Keratinocyte (primary cell): ENCODE data around the gene ARMH1. TPM values are rescaled to one million over a fixed set of nuclear protein-coding genes. Genes with fewer than 3 reads are reported as not detected.

Source experiments
- DNase-seq: peaks from one replicate; pipeline ENCODE4 v3.0.0-alpha.2; 2011; ENCODE audit warnings: low read depth, missing footprints, low spot score
- FAIRE-seq: peaks from 2 replicates; lab custom pipeline; 2011; peaks lifted over from hg19 to GRCh38; lab: Jason Lieb, UNC
- H2AFZ ChIP-seq: 2 replicates; pipeline ENCODE4 v1.6.0; 2012; ENCODE audit warnings: low read length, control low read depth, inconsistent platforms; ENCODE audit not compliant: control insufficient read depth
- H3K27ac ChIP-seq: 2 replicates; pipeline ENCODE4 v1.5.1; 2011; ENCODE audit warnings: low read length; ENCODE audit not compliant: control insufficient read depth, insufficient read depth
- H3K27me3 ChIP-seq: 3 replicates; pipeline ENCODE4 v1.6.0; 2011; ENCODE audit warnings: low read length; ENCODE audit not compliant: control insufficient read depth, insufficient read depth; ENCODE audit errors: extremely low read depth
- H3K36me3 ChIP-seq, 2 experiments: 2 replicates in 1 of 2; 3 replicates in 1 of 2; pipeline ENCODE4 v1.5.1; 2011; ENCODE audit warnings: low read length in 2 of 2, mild to moderate bottlenecking in 1 of 2; ENCODE audit not compliant: control insufficient read depth in 2 of 2, insufficient read depth in 2 of 2; ENCODE audit errors: extremely low read depth in 1 of 2
- H3K4me1 ChIP-seq: 3 replicates; pipeline ENCODE4 v1.5.1; 2011; ENCODE audit warnings: low read length; ENCODE audit not compliant: control insufficient read depth, insufficient read depth; ENCODE audit errors: extremely low read depth
- H3K4me2 ChIP-seq: 3 replicates; pipeline ENCODE4 v1.6.0; 2011; ENCODE audit warnings: low read depth, low read length; ENCODE audit not compliant: control insufficient read depth, insufficient read depth; ENCODE audit errors: extremely low read depth
- H3K4me3 ChIP-seq, 3 experiments: fragments of 200-600 bp in 1 of 3; sonication (generic) in 1 of 3; 2 replicates in 2 of 3; 3 replicates in 1 of 3; pipeline ENCODE4 v1.5.1; 2011 to 2016; ENCODE audit warnings: low read length in 3 of 3, mild to moderate bottlenecking in 3 of 3, control low read depth in 2 of 3, inconsistent platforms in 1 of 3, low read depth in 1 of 3, mixed read lengths in 1 of 3, mixed run types in 1 of 3, moderate library complexity in 1 of 3; ENCODE audit not compliant: control insufficient read depth in 2 of 3, insufficient read depth in 2 of 3; ENCODE audit errors: extremely low read depth in 1 of 3
- H3K79me2 ChIP-seq: 2 replicates; pipeline ENCODE4 v1.6.0; 2012; ENCODE audit warnings: low read length; ENCODE audit not compliant: control insufficient read depth, insufficient read depth
- H3K9ac ChIP-seq: 3 replicates; pipeline ENCODE4 v1.6.0; 2011; ENCODE audit warnings: low read length; ENCODE audit not compliant: control insufficient read depth, insufficient read depth; ENCODE audit errors: extremely low read depth
- H3K9me1 ChIP-seq: 3 replicates; pipeline ENCODE4 v1.6.0; 2011; ENCODE audit warnings: low read length; ENCODE audit not compliant: control insufficient read depth, insufficient read depth; ENCODE audit errors: extremely low read depth
- H3K9me3 ChIP-seq: 2 replicates; pipeline ENCODE4 v1.5.1; 2012; ENCODE audit warnings: low read depth, low read length; ENCODE audit not compliant: control insufficient read depth
- H4K20me1 ChIP-seq: 3 replicates; pipeline ENCODE4 v1.6.0; 2011; ENCODE audit warnings: low read length; ENCODE audit not compliant: control insufficient read depth, insufficient read depth; ENCODE audit errors: extremely low read depth
- EZH2 ChIP-seq: IDR thresholded peaks from one replicate; pipeline ENCODE4 v1.6.1; 2012; ENCODE audit warnings: inconsistent platforms, mild to moderate bottlenecking, low read length, moderate library complexity
- dilution Hi-C: fragments of 300-500 bp; cut with MboI; formaldehyde crosslinking; loops from one replicate; pipeline ENCODE4 v1.7.0; 2020; ENCODE audit warnings: low sequenced_read_pairs; ENCODE audit not compliant: extremely low pct_ligation_motif_present
- polyA plus RNA-seq, 5 experiments: library from polyadenylated mRNA; depleted of rRNA in 3 of 5; stranded (reverse) in 3 of 5; stranded (forward) in 1 of 5; unstranded in 1 of 5; fragments of >200 nt; gene quantifications; 1 replicate in 1 of 5; 2 replicates in 3 of 5; 3 replicates in 1 of 5; pipeline versions ENCODE4 v1.2.1 to v1.2.3, GENCODE V29; 2011 to 2012; ENCODE audit warnings: missing spikeins in 2 of 5, low read depth in 1 of 5, low replicate concordance in 1 of 5
- TF ChIP-seq, protein P1 (sequence below), 3 experiments: IDR thresholded peaks in 1 of 3; conservative IDR thresholded peaks in 1 of 3; optimal IDR thresholded peaks in 1 of 3; 2 replicates in 2 of 3; 3 replicates in 1 of 3; pipeline versions ENCODE3 to v1.5.1; 2011; ENCODE audit warnings: low read length in 3 of 3, mild to moderate bottlenecking in 3 of 3, moderate library complexity in 2 of 3, control low read depth in 1 of 3, inconsistent platforms in 1 of 3; ENCODE audit not compliant: insufficient read depth in 2 of 3; ENCODE audit errors: extremely low read depth in 1 of 3

Gene ARMH1
- polyA plus RNA-seq, 1 donor (not counting 4 experiments of a cell fraction or from before 2014, with no cell fraction given), result 0.22 TPM

DNA sequence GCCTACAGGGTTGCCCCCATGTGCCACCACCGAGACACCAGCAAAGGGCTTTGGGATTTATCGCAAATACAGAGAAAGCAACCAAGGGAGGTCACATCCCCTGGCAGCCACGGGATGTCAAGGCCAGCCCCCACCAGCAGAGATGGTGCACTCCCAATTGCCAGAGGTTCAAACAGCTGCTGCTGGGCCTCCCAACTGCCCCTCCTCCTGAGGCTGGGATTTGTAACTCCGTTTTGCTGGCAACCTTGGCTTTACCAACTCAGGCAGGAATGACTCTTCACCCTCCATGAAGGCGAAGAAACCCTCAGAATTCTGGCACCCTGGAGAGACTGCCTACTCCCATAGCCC lies 11.9 kb upstream of the ARMH1 start:
- dilution Hi-C loops, result no loop called here
- Histone ChIP-seq H3K9ac (no peak overlapping the region), H3K27ac (no peak overlapping the region), H3K9me3 (no peaks in the 10 kb centered on the region), H2AFZ (no peak overlapping the region), H3K9me1 (no peaks in the 10 kb centered on the region), H3K79me2 (no peaks in the 10 kb centered on the region), H3K4me2 (no peak overlapping the region), H3K4me3 (no peak overlapping the region), H4K20me1 (no peaks in the 10 kb centered on the region), H3K4me1 (no peaks in the 10 kb centered on the region), H3K36me3 (no peaks in the 10 kb centered on the region), H3K27me3 (no peaks in the 10 kb centered on the region)
- no peak for FAIRE-seq
- DNase-seq, result no peak
- TF ChIP-seq, protein P1, sequence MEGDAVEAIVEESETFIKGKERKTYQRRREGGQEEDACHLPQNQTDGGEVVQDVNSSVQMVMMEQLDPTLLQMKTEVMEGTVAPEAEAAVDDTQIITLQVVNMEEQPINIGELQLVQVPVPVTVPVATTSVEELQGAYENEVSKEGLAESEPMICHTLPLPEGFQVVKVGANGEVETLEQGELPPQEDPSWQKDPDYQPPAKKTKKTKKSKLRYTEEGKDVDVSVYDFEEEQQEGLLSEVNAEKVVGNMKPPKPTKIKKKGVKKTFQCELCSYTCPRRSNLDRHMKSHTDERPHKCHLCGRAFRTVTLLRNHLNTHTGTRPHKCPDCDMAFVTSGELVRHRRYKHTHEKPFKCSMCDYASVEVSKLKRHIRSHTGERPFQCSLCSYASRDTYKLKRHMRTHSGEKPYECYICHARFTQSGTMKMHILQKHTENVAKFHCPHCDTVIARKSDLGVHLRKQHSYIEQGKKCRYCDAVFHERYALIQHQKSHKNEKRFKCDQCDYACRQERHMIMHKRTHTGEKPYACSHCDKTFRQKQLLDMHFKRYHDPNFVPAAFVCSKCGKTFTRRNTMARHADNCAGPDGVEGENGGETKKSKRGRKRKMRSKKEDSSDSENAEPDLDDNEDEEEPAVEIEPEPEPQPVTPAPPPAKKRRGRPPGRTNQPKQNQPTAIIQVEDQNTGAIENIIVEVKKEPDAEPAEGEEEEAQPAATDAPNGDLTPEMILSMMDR (optimal IDR thresholded peaks at IDR 0.05 in 1 of 3, IDR thresholded peaks at IDR 0.05 in 1 of 3, conservative IDR thresholded peaks at IDR 0.05 in 1 of 3; ENCODE audit: extremely low read depth in 1 of 3, insufficient read depth in 2 of 3, low read length in 3 of 3), result no peak
- no peak for TF ChIP-seq EZH2

DNA sequence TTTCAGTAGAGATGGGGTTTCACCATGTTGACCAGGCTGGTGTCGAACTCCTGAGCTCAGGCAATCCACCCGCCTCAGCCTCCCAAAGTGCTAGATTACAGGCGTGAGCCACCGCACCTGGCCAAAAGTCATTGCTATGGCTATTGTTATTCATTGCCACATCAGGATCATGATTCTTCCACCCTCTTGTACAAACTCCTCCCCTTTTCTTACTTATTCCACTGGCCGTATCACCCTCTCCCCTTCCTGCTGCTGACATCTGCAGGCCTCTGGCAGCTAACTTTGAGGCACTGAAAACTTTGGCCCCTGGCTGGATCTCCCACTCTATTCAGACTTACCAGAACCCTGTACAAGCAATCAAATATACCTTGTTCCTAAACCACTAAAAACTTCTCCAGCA lies 11.1 kb upstream of the ARMH1 start:
- Histone ChIP-seq H3K4me2 (no peak overlapping the region), H3K9me3 (no peaks in the 10 kb centered on the region), H3K79me2 (no peaks in the 10 kb centered on the region), H3K9me1 (no peaks in the 10 kb centered on the region), H3K27me3 (no peaks in the 10 kb centered on the region), H4K20me1 (no peaks in the 10 kb centered on the region), H3K9ac (no peak overlapping the region), H3K27ac (no peak overlapping the region), H3K4me1 (no peaks in the 10 kb centered on the region), H3K4me3 (no peak overlapping the region), H3K36me3 (no peaks in the 10 kb centered on the region), H2AFZ (no peak overlapping the region)
- no peak for DNase-seq
- FAIRE-seq, result no peak
- TF ChIP-seq, protein P1 (optimal IDR thresholded peaks at IDR 0.05 in 1 of 3, IDR thresholded peaks at IDR 0.05 in 1 of 3, conservative IDR thresholded peaks at IDR 0.05 in 1 of 3; ENCODE audit: extremely low read depth in 1 of 3, insufficient read depth in 2 of 3, low read length in 3 of 3), result no peak
- TF ChIP-seq EZH2, result no peak
- dilution Hi-C loops, result no loop called here
